ENCODE measurements around the gene KLRC3.
"Not testable (repeated sequence)": the region's sequence is repeated elsewhere in the genome, so short reads cannot be mapped to it uniquely, and the experiment has no call there.

The KLRC3 gene

DNA sequence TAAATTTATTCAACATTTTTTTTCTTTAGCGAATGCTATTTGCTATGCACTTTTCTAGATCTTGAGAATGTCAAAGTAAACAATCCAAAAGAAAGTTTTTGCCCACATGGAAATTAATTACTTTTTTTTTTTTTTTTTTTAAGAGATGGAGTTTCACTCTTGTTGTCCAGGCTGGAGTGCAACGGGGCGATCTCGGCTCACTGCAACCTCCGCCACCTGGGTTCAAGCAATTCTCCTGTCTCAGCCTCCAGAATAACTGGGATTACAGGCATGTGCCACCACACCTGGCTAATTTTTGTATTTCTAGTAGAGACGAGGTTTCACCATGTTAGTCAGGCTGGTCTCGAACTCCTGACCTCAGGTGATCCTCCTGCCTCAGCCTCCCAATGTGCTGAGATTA is 29.4 kb downstream of the KLRC3 start:
- H3K27me3 Mint-ChIP-seq, DNase-seq, H3K9me3 Mint-ChIP-seq, H3K4me3 Mint-ChIP-seq: not testable (repeated sequence)
- Mint-ChIP-seq H3K27ac (peak overlapping the region; percentile 77), H3K4me1 (ENCODE audit: low read depth) (peaks cover 43% of the 10 kb centered on the region), H3K36me3 (ENCODE audit: low read depth) (peaks cover 13% of the 10 kb centered on the region)

DNA sequence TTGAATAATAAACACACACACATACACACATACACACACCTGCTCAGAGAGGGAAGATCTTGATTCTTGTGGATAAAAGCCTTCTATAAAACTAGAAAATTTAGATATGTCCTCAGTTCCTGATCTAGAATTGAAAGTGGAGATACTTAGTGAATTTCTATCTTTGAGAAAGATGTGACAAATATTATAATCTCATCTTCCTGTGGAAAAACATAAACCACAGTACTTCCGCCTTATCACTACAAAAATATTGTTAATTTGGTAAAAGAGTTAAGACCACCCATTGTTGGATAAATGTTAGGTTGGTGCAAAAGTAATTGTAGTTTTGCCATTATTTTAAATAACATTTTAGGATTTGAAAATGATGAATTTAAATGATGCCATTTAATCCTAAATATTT is 30.5 kb downstream of the KLRC3 start, which contains the start of gene KLRK1:
Gene KLRK1, minus strand, starts transcription at position 138 of the 400 bp plus-strand sequence. CDS start 1,231 bp downstream, outside the sequence.
- Mint-ChIP-seq H3K4me1 (ENCODE audit: low read depth) (peaks cover 37% of the 10 kb centered on the region), H3K27me3 (peaks cover 3% of the 10 kb centered on the region), H3K36me3 (ENCODE audit: low read depth) (peaks cover 18% of the 10 kb centered on the region)

DNA sequence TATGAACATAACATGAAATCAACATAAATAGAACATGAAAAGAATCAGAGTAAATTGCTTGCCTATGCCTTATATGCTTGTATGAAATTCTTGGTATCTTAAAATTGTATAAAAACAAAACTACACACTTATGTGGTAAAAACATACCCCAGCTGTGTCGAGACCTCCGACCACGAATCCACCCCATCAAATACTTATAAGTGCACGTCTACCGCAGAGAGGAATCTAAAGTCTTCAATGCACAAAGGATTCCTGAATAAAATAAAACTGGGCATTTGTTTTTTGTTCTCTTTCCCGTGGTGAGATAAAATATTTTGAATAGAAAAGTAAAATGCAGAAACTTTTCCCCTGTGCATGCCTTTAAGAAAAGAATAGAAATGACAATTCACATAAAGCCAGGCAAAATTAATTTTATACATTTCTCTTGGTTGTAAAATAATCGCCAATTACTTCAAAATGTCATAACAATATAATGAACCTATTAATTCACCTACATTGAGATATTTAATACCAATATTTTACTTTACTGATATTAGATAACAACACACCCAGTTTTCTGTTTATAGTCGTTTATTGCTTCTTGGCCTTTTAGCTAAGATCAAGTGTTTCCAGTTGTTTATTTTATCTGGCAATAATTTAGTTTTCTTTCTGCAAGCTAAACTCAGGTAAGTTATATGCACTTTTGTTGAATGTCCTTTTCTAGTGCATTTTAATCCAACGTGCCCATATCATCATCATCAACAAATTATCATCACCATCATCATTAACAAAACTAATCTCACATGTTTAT is 31.6 kb downstream of the KLRC3 start:
- peaks cover 1% of the 10 kb centered on the region for H3K9me3 Mint-ChIP-seq
- peaks cover 29% of the 10 kb centered on the region for H3K36me3 Mint-ChIP-seq (ENCODE audit: low read depth)
- peak overlapping the region; percentile 81 for H3K27ac Mint-ChIP-seq
- peaks cover 39% of the 10 kb centered on the region for H3K4me1 Mint-ChIP-seq (ENCODE audit: low read depth)
- H3K27me3 Mint-ChIP-seq: peaks cover 9% of the 10 kb centered on the region
- no peak for DNase-seq
- peak overlapping the region; percentile 79 for H3K4me3 Mint-ChIP-seq

More for the DNA sequence above, 30.5 kb downstream of the KLRC3 start, which contains the start of gene KLRK1:
- no peak for DNase-seq
- peak within 1 kb of the TSS; percentile 79 for H3K4me3 Mint-ChIP-seq
- H3K27ac Mint-ChIP-seq: peak within 1 kb of the TSS; percentile 81
- H3K9me3 Mint-ChIP-seq: no peaks in the 10 kb centered on the region

GRCh38 chr12:10387498-10387897 is 32.9 kb downstream of the KLRC3 start:
- H3K27ac Mint-ChIP-seq: peak overlapping the region; percentile 83

GRCh38 chr12:10386857-10387256 is 33.5 kb downstream of the KLRC3 start:
- H3K36me3 Mint-ChIP-seq (ENCODE audit: low read depth): peaks cover 38% of the 10 kb centered on the region
- no peak for DNase-seq
- H3K27me3 Mint-ChIP-seq: peaks cover 12% of the 10 kb centered on the region
- H3K9me3 Mint-ChIP-seq: peaks cover 1% of the 10 kb centered on the region
- H3K27ac Mint-ChIP-seq: peak overlapping the region; percentile 89
- H3K4me1 Mint-ChIP-seq (ENCODE audit: low read depth): peaks cover 32% of the 10 kb centered on the region
- H3K4me3 Mint-ChIP-seq: peak overlapping the region; percentile 73

More at GRCh38 chr12:10387498-10387897, 32.9 kb downstream of the KLRC3 start:
- peak overlapping the region; percentile 72 for H3K4me3 Mint-ChIP-seq
- peak; percentile 29 for DNase-seq
- not testable (repeated sequence) for H3K9me3 Mint-ChIP-seq, H3K27me3 Mint-ChIP-seq
- H3K36me3 Mint-ChIP-seq (ENCODE audit: low read depth): peaks cover 33% of the 10 kb centered on the region
- H3K4me1 Mint-ChIP-seq (ENCODE audit: low read depth): peaks cover 36% of the 10 kb centered on the region

DNA sequence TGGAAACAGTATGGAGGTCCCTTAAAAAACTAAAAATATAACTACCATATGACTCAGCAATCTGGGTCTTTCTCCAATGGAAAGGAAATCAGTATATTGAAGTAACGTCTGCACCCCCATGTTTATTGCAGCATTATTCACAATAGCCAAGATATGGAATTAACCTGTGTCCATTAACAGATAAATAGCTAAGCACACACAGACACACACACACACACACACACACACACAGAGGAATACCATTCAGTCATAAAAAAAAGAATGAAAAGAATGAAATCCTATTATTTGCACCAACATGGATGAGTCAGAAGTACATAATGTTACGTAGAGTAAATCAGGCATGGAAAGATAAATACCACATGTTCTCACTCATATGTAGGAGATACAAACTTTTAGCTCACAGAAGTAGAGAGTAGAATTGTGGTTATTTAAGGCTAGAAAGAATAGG is 35.2 kb downstream of the KLRC3 start:
- H3K4me3 Mint-ChIP-seq: peak overlapping the region; percentile 66
- H3K9me3 Mint-ChIP-seq: peaks cover 1% of the 10 kb centered on the region
- peaks cover 12% of the 10 kb centered on the region for H3K27me3 Mint-ChIP-seq
- no peak for DNase-seq
- peak overlapping the region; percentile 85 for H3K27ac Mint-ChIP-seq
- H3K4me1 Mint-ChIP-seq (ENCODE audit: low read depth): peaks cover 36% of the 10 kb centered on the region
- peaks cover 47% of the 10 kb centered on the region for H3K36me3 Mint-ChIP-seq (ENCODE audit: low read depth)

DNA sequence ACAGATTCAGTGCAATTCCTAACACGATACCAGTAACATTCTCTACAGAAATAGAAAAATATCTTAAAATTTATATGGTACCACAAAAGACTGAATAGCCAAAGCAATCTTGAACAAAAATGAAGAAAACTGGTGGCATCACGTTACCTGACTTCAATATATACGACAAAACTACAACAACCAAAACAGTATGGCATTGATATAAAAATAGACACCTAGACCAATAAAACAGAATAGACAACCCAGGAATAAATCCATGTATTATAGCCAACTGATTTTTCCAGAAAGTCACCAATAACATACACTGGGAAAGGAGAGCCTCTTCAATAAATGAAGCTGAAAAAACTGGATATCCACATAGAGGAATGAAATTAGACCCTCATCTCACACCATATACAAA is 36.2 kb downstream of the KLRC3 start:
- H3K9me3 Mint-ChIP-seq: peaks cover 1% of the 10 kb centered on the region
- H3K4me3 Mint-ChIP-seq: peak overlapping the region; percentile 66
- peaks cover 34% of the 10 kb centered on the region for H3K4me1 Mint-ChIP-seq (ENCODE audit: low read depth)
- H3K27ac Mint-ChIP-seq: peak overlapping the region; percentile 85
- H3K27me3 Mint-ChIP-seq: peaks cover 11% of the 10 kb centered on the region
- peaks cover 50% of the 10 kb centered on the region for H3K36me3 Mint-ChIP-seq (ENCODE audit: low read depth)
- no peak for DNase-seq

DNA sequence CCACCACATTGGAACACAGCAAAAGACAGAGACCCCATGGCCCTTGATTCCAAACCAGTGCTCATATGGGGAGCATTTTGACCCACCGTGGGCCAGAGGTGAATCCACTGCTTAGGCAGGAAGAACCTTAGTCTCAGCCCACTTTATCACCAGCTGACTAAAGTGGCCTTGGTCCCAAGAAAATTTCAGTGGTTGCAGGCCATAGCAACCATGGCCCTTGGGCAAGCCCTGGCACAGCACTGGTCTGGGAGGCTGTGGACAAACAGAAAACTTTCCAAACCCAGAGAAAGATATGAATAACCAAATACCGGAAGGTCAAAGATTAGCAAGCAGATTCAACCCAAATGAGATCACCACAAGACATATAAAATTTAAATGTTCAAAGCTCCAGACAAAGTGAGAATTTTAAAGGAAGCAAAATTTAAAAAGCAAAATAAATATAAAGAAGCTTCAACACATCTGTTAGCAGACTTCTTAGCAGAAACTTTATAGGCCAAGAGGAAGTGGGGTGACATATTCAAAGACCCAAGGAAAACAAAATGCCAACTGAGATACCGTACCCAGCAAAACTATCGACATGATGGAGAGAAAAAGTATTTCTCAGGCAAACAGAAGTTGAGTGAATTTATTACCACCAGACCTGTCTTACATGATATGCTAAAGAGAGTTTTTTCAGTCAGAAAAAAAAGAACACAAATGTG is 38.3 kb downstream of the KLRC3 start:
- Mint-ChIP-seq H3K27me3 (peaks cover 9% of the 10 kb centered on the region), H3K4me3 (peak overlapping the region; percentile 66), H3K4me1 (ENCODE audit: low read depth) (peaks cover 44% of the 10 kb centered on the region), H3K9me3 (peaks cover 1% of the 10 kb centered on the region), H3K27ac (peak overlapping the region; percentile 93), H3K36me3 (ENCODE audit: low read depth) (peaks cover 60% of the 10 kb centered on the region)
- peak; percentile 32 for DNase-seq

GRCh38 chr12:10378737-10379136 is 41.7 kb downstream of the KLRC3 start:
- not testable (repeated sequence) for H3K27me3 Mint-ChIP-seq, H3K9me3 Mint-ChIP-seq
- Mint-ChIP-seq H3K4me3 (peak overlapping the region; percentile 15), H3K27ac (peak overlapping the region; percentile 86), H3K36me3 (ENCODE audit: low read depth) (peaks cover 58% of the 10 kb centered on the region), H3K4me1 (ENCODE audit: low read depth) (peaks cover 51% of the 10 kb centered on the region)
- peak; percentile 29 for DNase-seq

DNA sequence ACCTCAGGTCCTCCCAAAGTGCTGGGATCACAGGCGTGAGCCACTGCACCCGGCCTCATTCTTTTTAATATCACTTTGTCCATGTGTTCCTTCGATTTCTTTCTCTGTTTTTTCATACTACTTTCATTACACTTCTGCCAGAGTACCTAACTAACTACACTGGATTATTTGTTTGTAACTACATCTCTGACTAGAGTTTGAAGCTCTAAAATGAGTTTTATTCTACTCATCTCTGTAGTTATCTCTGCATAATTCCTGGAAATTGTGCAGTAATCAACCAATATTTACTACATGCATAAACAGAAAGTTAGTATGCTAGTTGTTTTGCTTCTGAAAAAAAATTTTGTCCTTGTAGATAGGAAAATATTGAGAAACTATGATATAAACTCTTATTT is 45.8 kb downstream of the KLRC3 start:
- H3K27ac Mint-ChIP-seq: peak overlapping the region; percentile 81
- no peak for DNase-seq
- no peaks in the 10 kb centered on the region for H3K9me3 Mint-ChIP-seq
- H3K4me1 Mint-ChIP-seq (ENCODE audit: low read depth): peaks cover 64% of the 10 kb centered on the region
- H3K27me3 Mint-ChIP-seq: no peaks in the 10 kb centered on the region
- peak overlapping the region; percentile 39 for H3K4me3 Mint-ChIP-seq
- peaks cover 66% of the 10 kb centered on the region for H3K36me3 Mint-ChIP-seq (ENCODE audit: low read depth)

DNA sequence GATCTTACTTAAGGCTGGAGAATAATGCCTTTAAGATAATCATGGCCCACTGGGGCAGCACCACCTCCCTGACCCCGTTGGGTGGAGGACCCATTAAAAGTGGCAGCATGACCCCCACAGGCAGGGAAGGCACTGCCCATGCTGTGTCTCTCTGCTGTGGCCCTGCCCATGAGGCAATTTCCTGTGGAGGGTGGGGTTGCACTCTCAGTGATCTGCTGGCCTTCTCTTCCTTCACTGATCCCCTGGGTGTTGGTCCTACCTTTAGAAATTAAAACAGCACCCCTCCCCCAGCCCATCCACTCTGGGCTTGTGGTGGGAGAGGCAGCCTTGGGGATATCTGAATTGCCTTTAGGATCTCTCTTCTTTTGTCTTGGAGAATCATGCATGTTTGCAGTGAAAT is 47.8 kb downstream of the KLRC3 start:
- peaks cover 6% of the 10 kb centered on the region for H3K9me3 Mint-ChIP-seq
- H3K27ac Mint-ChIP-seq: peak overlapping the region; percentile 74
- H3K27me3 Mint-ChIP-seq: no peaks in the 10 kb centered on the region
- H3K4me1 Mint-ChIP-seq (ENCODE audit: low read depth): peaks cover 66% of the 10 kb centered on the region
- peaks cover 67% of the 10 kb centered on the region for H3K36me3 Mint-ChIP-seq (ENCODE audit: low read depth)
- no peak overlapping the region for H3K4me3 Mint-ChIP-seq
- DNase-seq: peak; percentile 34

DNA sequence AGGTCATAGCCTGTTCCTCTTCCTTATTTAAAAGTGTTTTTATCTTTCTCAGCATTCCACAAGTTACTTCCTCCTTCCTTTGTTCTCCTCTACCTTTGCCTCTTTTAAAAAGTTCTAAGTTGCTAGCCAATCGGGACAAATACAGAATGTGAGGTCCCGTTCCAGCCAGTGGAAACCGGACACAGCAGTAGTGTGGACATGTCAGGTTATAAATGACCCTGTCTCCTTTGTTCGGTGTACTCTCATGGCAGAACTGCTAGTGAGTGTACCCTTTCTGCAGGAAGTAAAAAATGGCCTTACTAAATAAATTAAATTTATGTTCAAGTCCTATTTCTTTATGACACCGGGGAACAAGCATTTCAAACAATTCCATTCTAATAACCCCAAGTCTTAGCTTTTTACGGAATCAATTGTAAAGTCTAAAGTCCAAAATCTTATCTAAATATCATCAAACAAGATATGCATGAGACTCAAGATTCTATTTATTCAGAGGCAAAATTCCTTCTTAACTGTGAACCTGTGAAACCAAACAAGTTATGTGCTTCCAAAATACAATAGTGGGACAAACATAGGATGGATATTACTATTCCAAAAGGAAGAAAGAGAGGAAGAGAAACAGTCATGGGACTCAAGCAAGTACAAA is 48.4 kb downstream of the KLRC3 start:
- H3K27me3 Mint-ChIP-seq, H3K4me3 Mint-ChIP-seq, H3K9me3 Mint-ChIP-seq, DNase-seq: not testable (repeated sequence)
- peaks cover 70% of the 10 kb centered on the region for H3K4me1 Mint-ChIP-seq (ENCODE audit: low read depth)
- peak overlapping the region; percentile 85 for H3K27ac Mint-ChIP-seq
- H3K36me3 Mint-ChIP-seq (ENCODE audit: low read depth): peaks cover 68% of the 10 kb centered on the region

DNA sequence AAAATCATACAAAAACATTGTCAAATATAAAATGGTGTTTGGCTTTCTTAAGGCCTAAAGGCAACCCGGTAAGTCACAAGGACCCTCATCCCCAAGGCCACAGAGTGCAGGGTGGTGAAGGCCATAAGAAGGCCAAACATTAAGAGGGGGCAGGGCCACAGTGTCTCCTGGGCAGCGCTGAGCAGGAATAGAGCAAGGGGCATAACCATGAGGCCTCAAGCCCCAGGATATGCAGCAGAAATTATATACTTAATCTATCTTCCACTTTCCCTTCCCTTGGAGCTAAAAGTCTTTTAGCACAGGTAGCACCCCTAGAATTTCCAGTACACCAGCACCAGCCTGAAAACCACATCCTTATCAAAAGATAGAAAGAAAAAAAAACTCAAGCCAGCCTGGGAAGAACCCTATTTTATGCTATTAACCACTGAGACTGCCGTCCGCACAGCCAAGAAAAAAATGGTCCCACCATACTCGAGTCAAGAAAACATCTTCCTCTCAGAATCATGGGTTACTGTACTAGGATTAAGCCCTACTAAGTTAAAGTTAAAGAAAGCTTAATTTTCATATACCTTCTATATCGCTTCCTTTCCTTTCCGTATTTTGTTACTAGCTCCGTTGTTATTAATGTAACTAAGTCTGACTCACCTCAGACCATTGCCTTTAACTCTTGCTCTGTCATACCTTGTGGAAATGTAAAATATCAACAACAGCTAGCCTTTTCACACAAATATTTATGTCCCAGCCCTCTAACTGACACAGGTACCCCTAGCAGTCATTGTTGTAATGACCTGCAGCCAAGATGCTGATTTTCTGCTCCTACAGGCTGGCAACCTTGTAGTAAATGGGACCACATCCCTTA is 50.6 kb downstream of the KLRC3 start:
- peaks cover 7% of the 10 kb centered on the region for H3K9me3 Mint-ChIP-seq
- peak; percentile 28 for DNase-seq
- peak overlapping the region; percentile 28 for H3K4me3 Mint-ChIP-seq
- peak overlapping the region; percentile 90 for H3K27ac Mint-ChIP-seq
- peaks cover 61% of the 10 kb centered on the region for H3K4me1 Mint-ChIP-seq (ENCODE audit: low read depth)
- no peaks in the 10 kb centered on the region for H3K27me3 Mint-ChIP-seq
- peaks cover 58% of the 10 kb centered on the region for H3K36me3 Mint-ChIP-seq (ENCODE audit: low read depth)
